ENCODE measurements around the gene CCDC28A.

DNA sequence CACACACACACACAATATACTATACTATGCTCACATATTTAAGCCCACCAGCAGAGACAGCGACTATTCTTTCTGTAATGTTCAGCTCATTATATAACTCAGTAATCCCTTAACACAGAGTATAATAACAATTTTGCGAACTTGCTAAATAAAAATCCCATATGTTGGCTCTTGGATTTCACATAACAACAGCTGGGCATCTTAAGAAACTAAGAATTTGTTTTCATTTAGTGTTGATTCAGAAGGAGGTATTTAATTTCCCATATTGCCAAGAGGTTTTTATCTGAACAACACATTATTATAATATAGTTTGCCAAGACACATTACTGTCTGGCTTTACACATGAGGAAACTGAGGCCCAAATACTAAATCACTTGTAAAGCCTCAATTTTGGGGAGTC is 29.8 kb downstream of the CCDC28A start:
- TF ChIP-seq, protein P1, sequence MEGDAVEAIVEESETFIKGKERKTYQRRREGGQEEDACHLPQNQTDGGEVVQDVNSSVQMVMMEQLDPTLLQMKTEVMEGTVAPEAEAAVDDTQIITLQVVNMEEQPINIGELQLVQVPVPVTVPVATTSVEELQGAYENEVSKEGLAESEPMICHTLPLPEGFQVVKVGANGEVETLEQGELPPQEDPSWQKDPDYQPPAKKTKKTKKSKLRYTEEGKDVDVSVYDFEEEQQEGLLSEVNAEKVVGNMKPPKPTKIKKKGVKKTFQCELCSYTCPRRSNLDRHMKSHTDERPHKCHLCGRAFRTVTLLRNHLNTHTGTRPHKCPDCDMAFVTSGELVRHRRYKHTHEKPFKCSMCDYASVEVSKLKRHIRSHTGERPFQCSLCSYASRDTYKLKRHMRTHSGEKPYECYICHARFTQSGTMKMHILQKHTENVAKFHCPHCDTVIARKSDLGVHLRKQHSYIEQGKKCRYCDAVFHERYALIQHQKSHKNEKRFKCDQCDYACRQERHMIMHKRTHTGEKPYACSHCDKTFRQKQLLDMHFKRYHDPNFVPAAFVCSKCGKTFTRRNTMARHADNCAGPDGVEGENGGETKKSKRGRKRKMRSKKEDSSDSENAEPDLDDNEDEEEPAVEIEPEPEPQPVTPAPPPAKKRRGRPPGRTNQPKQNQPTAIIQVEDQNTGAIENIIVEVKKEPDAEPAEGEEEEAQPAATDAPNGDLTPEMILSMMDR (IDR thresholded peaks at IDR 0.05) = no peak
- TF ChIP-seq EZH2 (IDR thresholded peaks at IDR 0.05) = no peak
